H4 (cell line): Measurements from ENCODE around the gene ITSN1. TPM values are rescaled to one million over a fixed set of nuclear protein-coding genes. Genes with fewer than 3 reads are reported as not detected.
"Not testable (repeated sequence)": the region's sequence is repeated elsewhere in the genome, so short reads cannot be mapped to it uniquely, and the experiment has no call there.

Source experiments
- DNase-seq: peaks from one replicate; pipeline ENCODE4 v3.0.0-alpha.2; 2015; ENCODE audit warnings: low spot score
- total RNA-seq: library from RNA; depleted of rRNA; stranded (reverse); fragments of >200 nt; shearing (Covaris generic); gene quantifications from 2 replicates; pipeline ENCODE4 v1.2.3, GENCODE V29; 2014

ITSN1 gene
- total RNA-seq, 1 experiment from 2014 or later = 27.4 TPM

GRCh38 chr21:33926248-33926647, 283.9 kb downstream of the ITSN1 start:
- DNase-seq = not testable (repeated sequence)

- DNase-seq = not testable (repeated sequence)
Observed at GRCh38 chr21:33931052-33931798, 288.9 kb downstream of the ITSN1 start.

GRCh38 chr21:33931799-33932390, 289.6 kb downstream of the ITSN1 start:
- no peak for DNase-seq

- DNase-seq = no peak
Observed at GRCh38 chr21:33932731-33933130, 290.4 kb downstream of the ITSN1 start.

GRCh38 chr21:33936301-33937038, 294.2 kb downstream of the ITSN1 start:
- DNase-seq = no peak

- DNase-seq = no peak
Observed at GRCh38 chr21:33937146-33937545, 294.8 kb downstream of the ITSN1 start.

- no peak for DNase-seq
Observed at GRCh38 chr21:33937931-33938339, 295.6 kb downstream of the ITSN1 start.

GRCh38 chr21:33938381-33938780, 296.1 kb downstream of the ITSN1 start:
- DNase-seq = no peak

GRCh38 chr21:33939226-33939625, 296.9 kb downstream of the ITSN1 start:
- no peak for DNase-seq

GRCh38 chr21:33940164-33940880, 298.0 kb downstream of the ITSN1 start:
- no peak for DNase-seq

GRCh38 chr21:33940881-33941245, 298.6 kb downstream of the ITSN1 start:
- peak; percentile 20 for DNase-seq

GRCh38 chr21:33942426-33942825, 300.1 kb downstream of the ITSN1 start:
- DNase-seq = no peak

- no peak for DNase-seq
Observed at GRCh38 chr21:33943293-33943692, 301.0 kb downstream of the ITSN1 start.

GRCh38 chr21:33944185-33944763, 302.0 kb downstream of the ITSN1 start:
- no peak for DNase-seq

GRCh38 chr21:33945652-33946270, 303.5 kb downstream of the ITSN1 start:
- DNase-seq = no peak

GRCh38 chr21:33947451-33948095, 305.3 kb downstream of the ITSN1 start:
- peak; percentile 99 for DNase-seq

GRCh38 chr21:33948096-33948950, 306.0 kb downstream of the ITSN1 start:
- DNase-seq = peak; percentile 86

GRCh38 chr21:33948951-33949444, 306.7 kb downstream of the ITSN1 start:
- DNase-seq = no peak
